Endothelial cell of umbilical vein (primary cell): ENCODE measurements around the gene TTC4. TPM values are rescaled to one million over a fixed set of nuclear protein-coding genes. Genes with fewer than 3 reads are reported as not detected.

ENCODE experiments used
- BruUV-seq: library from RNA; stranded (reverse); fragments of 400-500 nt; replicated peaks from 2 replicates; lab custom pipeline; 2021; lab: Mats Ljungman, UMichigan
- CTCF ChIA-PET: fragments of 300-600, 350-600 bp; sonication (Branson Sonifier 250); formaldehyde crosslinking; loops from one replicate; lab custom pipeline; 2021; ENCODE audit warnings: antibody characterized with exemption, inconsistent platforms; lab: Charles Lee
- POLR2A ChIA-PET: fragments of 300-600, 350-600 bp; sonication (Branson Sonifier 250); formaldehyde crosslinking; loops from one replicate; lab custom pipeline; 2021; ENCODE audit warnings: antibody characterized with exemption, inconsistent platforms; lab: Charles Lee
- DNase-seq: peaks from one replicate; pipeline ENCODE4 v3.0.0-alpha.2; 2011; ENCODE audit warnings: low read depth, low spot score
- FAIRE-seq: peaks from 2 replicates; lab custom pipeline; 2011; peaks lifted over from hg19 to GRCh38; lab: Jason Lieb, UNC
- H2AFZ ChIP-seq: 2 replicates; pipeline ENCODE4 v1.6.0; 2012; ENCODE audit warnings: low read depth, low read length, control low read depth, inconsistent platforms
- H3K27ac ChIP-seq: 2 replicates; pipeline ENCODE4 v1.5.1; 2011; ENCODE audit warnings: low read depth, mild to moderate bottlenecking, control low read depth, low read length, moderate library complexity; ENCODE audit not compliant: insufficient read depth
- H3K27me3 ChIP-seq, 2 experiments: 2 replicates each; pipeline versions ENCODE4 v1.6.0 to v1.6.1; 2011; ENCODE audit warnings: low read length in 2 of 2, mixed read lengths in 1 of 2; ENCODE audit not compliant: control insufficient read depth in 2 of 2, insufficient read depth in 2 of 2
- H3K36me3 ChIP-seq, 2 experiments: 2 replicates in 1 of 2; 3 replicates in 1 of 2; pipeline ENCODE4 v1.5.1; 2011; ENCODE audit warnings: low read length in 2 of 2, mild to moderate bottlenecking in 1 of 2, moderate library complexity in 1 of 2; ENCODE audit not compliant: control insufficient read depth in 2 of 2, insufficient read depth in 2 of 2; ENCODE audit errors: extremely low read depth in 1 of 2
- H3K4me1 ChIP-seq: 3 replicates; pipeline ENCODE4 v1.5.1; 2011; ENCODE audit warnings: mild to moderate bottlenecking, low read length; ENCODE audit not compliant: control insufficient read depth, insufficient read depth; ENCODE audit errors: extremely low read depth
- H3K4me2 ChIP-seq: 2 replicates; pipeline ENCODE4 v1.6.1; 2011; ENCODE audit warnings: low read length, control low read depth, mixed read lengths; ENCODE audit not compliant: insufficient read depth
- H3K4me3 ChIP-seq, 3 experiments: fragments of 200-600 bp in 1 of 3; sonication (generic), shearing (Covaris generic) in 1 of 3; replicated peaks in 1 of 3; 2 replicates each; pipeline ENCODE4 v1.5.1; 2011 to 2016; ENCODE audit warnings: control low read depth in 3 of 3, low read length in 3 of 3, mild to moderate bottlenecking in 2 of 3, inconsistent platforms in 1 of 3, low read depth in 1 of 3, moderate library complexity in 1 of 3; ENCODE audit not compliant: insufficient read depth in 1 of 3
- H3K79me2 ChIP-seq: 2 replicates; pipeline ENCODE4 v1.6.0; 2012; ENCODE audit warnings: low read length, inconsistent platforms; ENCODE audit not compliant: control insufficient read depth, insufficient read depth
- H3K9ac ChIP-seq: replicated peaks from 2 replicates; pipeline ENCODE3; 2011; ENCODE audit warnings: low read length, control low read depth; ENCODE audit not compliant: insufficient read depth; ENCODE audit errors: extremely low read depth
- H3K9me1 ChIP-seq: replicated peaks from 3 replicates; pipeline ENCODE4 v1.6.0; 2011; ENCODE audit warnings: mild to moderate bottlenecking, low read length; ENCODE audit not compliant: control insufficient read depth, insufficient read depth; ENCODE audit errors: extremely low read depth
- H3K9me3 ChIP-seq: replicated peaks from 2 replicates; pipeline ENCODE4 v1.5.1; 2012; ENCODE audit warnings: low read length, inconsistent platforms; ENCODE audit not compliant: control insufficient read depth, insufficient read depth
- H4K20me1 ChIP-seq: replicated peaks from 2 replicates; pipeline ENCODE3; 2011; ENCODE audit warnings: mild to moderate bottlenecking, low read length; ENCODE audit not compliant: control insufficient read depth, insufficient read depth; ENCODE audit errors: extremely low read depth
- CTCF ChIP-seq, 2 donors: IDR thresholded peaks; 1 replicate in 1 of 2; 2 replicates in 1 of 2; pipeline ENCODE4 v1.5.1; 2011; ENCODE audit warnings: low read length in 2 of 2, mild to moderate bottlenecking in 2 of 2, moderate library complexity in 2 of 2, control low read depth in 1 of 2, inconsistent platforms in 1 of 2, low read depth in 1 of 2; ENCODE audit not compliant: insufficient read depth in 1 of 2; ENCODE audit errors: extremely low read depth in 1 of 2
- EZH2 ChIP-seq: IDR thresholded peaks from 2 replicates; pipeline ENCODE4 v1.6.1; 2012; ENCODE audit warnings: borderline replicate concordance, low read depth, mild to moderate bottlenecking, moderate library complexity, low read length, inconsistent platforms; ENCODE audit not compliant: severe bottlenecking
- FOS ChIP-seq: IDR thresholded peaks from 2 replicates; pipeline ENCODE4 v1.6.1; 2011; ENCODE audit warnings: mild to moderate bottlenecking, low read length, moderate library complexity, borderline replicate concordance; ENCODE audit not compliant: insufficient read depth
- GATA2 ChIP-seq: IDR thresholded peaks from 2 replicates; pipeline ENCODE4 v1.7.0; 2011; ENCODE audit warnings: low read depth, mild to moderate bottlenecking, moderate library complexity, mixed read lengths, low read length; ENCODE audit not compliant: insufficient read length, insufficient read depth
- JUN ChIP-seq: IDR thresholded peaks from 2 replicates; pipeline ENCODE4 v1.6.1; 2011; ENCODE audit warnings: borderline replicate concordance, low read depth; ENCODE audit not compliant: insufficient read length, insufficient read depth
- MAX ChIP-seq: IDR thresholded peaks from 2 replicates; pipeline ENCODE4 v1.6.1; 2011; ENCODE audit not compliant: insufficient read depth, insufficient read length
- MYC ChIP-seq: IDR thresholded peaks from one replicate; pipeline ENCODE4 v1.6.1; 2011; ENCODE audit warnings: mild to moderate bottlenecking, low read depth, low read length
- POLR2A ChIP-seq: IDR thresholded peaks from 2 replicates; pipeline ENCODE4 v1.6.1; 2012; ENCODE audit warnings: low read depth, mild to moderate bottlenecking, control low read depth, low read length
- POLR2AphosphoS5 ChIP-seq: IDR thresholded peaks from 2 replicates; pipeline ENCODE4 v1.6.1; 2012; ENCODE audit warnings: low read depth, mild to moderate bottlenecking, control low read depth, low read length, moderate library complexity; ENCODE audit not compliant: insufficient read depth
- dilution Hi-C: fragments of 300-500 bp; cut with MboI; formaldehyde crosslinking; loops from one replicate; pipeline ENCODE4 v1.15.0; 2019; ENCODE audit warnings: low sequenced_read_pairs; ENCODE audit not compliant: extremely low pct_ligation_motif_present
- intact Hi-C: fragments of 100-400 bp; cut with micrococcal nuclease; formaldehyde crosslinking; loops from one replicate; pipeline ENCODE4 v1.10.0; 2022
- polyA plus RNA-seq, 4 experiments: library from polyadenylated mRNA; depleted of rRNA in 3 of 4; stranded (reverse) in 3 of 4; unstranded in 1 of 4; fragments of >200 nt; gene quantifications; 2 replicates each; pipeline versions ENCODE4 v1.2.1 to v1.2.3, GENCODE V29; 2011 to 2012; ENCODE audit warnings: missing spikeins in 1 of 4
- total RNA-seq: library from RNA; stranded (reverse); gene quantifications from 2 replicates; pipeline ENCODE4 v1.2.3, GENCODE V29; 2021

TTC4 gene
- total and polyA plus RNA-seq, 2 donors (not counting 3 experiments of a cell fraction or from before 2014, with no cell fraction given) = 19.2 to 28.8 TPM

GRCh38 chr1:54788459-54788858 lies 72.8 kb downstream of the TTC4 start:
- Histone ChIP-seq H4K20me1 (no peaks in the 10 kb centered on the region), H3K79me2 (no peaks in the 10 kb centered on the region), H3K9ac (no peak overlapping the region), H3K27ac (no peak overlapping the region), H3K4me2 (no peak overlapping the region), H3K4me1 (no peaks in the 10 kb centered on the region), H3K36me3 (no peaks in the 10 kb centered on the region), H3K9me1 (no peaks in the 10 kb centered on the region), H3K4me3 (no peak overlapping the region), H3K9me3 (no peaks in the 10 kb centered on the region), H3K27me3 (peaks cover 2 to 5% of the 10 kb centered on the region in 2 experiments), H2AFZ (no peak overlapping the region)
- DNase-seq (no peak), FAIRE-seq (no peak)
- ChIA-PET CTCF (no interaction called here), POLR2A (no interaction called here)
- TF ChIP-seq POLR2A (no peak), MAX (no peak), CTCF (IDR thresholded peaks at IDR 0.05; ENCODE audit: extremely low read depth in 1 of 2, insufficient read depth in 1 of 2, low read depth in 1 of 2, low read length in 2 of 2) (no peak), MYC (no peak), POLR2AphosphoS5 (no peak), GATA2 (no peak), FOS (no peak), JUN (no peak), EZH2 (no peak)
- BruUV-seq = no TSS peak
- dilution Hi-C loops = no loop called here
- intact Hi-C loops = no loop called here
